ENCODE results near the gene PI4K2B. TPM values are rescaled to one million over a fixed set of nuclear protein-coding genes. Genes with fewer than 3 reads are reported as not detected.
"Not testable (repeated sequence)": the region's sequence is repeated elsewhere in the genome, so short reads cannot be mapped to it uniquely, and the experiment has no call there.

Gene PI4K2B
- total RNA-seq, 1 experiment from 2014 or later: 22.2 TPM

DNA sequence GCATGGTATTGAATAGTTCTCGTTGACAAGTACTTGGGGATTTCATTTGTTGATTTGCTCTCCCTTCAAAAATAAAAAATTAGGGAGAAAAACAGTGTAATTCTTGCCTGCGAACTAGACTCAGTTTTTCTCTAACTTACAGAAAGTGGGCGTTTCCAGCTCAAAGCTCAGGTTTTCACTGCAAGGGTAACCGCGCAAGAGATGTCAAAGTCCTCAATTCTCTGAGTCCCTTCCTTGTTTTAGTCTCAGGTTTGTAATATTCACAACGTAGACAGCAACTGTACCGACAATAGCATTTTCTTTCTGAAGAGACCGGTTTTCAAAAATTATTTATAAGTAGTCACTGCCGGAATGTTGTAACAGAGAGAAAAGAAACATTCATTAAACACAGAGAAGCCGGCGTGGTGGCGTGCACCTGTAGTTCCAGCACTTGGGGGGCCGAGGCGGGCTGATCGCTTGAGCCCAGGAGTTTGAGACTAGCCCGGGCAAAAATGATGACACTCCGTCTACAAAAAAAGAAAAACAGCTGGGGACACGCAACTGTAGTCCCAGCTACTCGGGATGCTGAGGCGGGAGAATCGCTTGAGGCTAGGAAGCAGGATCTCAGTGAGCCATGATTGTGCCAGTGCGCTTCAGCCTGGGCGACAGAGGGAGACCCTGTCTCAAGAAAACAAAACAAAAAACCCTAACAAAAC lies 79.5 kb downstream of the PI4K2B start:
- DNase-seq: no peak
- H3K27me3 ChIP-seq: no peaks in the 10 kb centered on the region
- H3K4me3 ChIP-seq: peak overlapping the region; percentile 86
- no peaks in the 10 kb centered on the region for H3K36me3 ChIP-seq
- H3K9me3 ChIP-seq: no peaks in the 10 kb centered on the region

DNA sequence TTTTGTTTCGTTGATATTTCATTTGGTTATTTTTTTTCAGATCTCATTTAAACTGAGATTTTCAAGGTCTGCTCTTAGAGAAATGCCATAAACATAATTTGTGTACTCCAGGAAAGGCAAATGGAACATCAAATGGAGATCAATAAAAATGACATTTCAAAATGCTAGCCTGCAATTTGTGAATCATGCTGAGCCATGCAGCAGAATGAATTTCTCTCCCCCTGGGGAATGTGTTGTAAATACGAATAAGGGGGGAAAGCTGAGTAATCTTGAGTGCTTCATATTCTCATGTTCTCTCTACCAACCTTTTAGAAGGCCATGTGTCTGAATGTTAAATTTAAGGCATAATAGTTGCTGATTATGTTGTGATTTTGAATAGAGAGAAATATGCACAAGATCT lies 86.5 kb downstream of the PI4K2B start:
- H3K4me3 ChIP-seq: no peak overlapping the region
- no peaks in the 10 kb centered on the region for H3K27me3 ChIP-seq
- H3K9me3 ChIP-seq: no peaks in the 10 kb centered on the region
- no peaks in the 10 kb centered on the region for H3K36me3 ChIP-seq
- no peak for DNase-seq

- no peak for DNase-seq
- Histone ChIP-seq H3K9me3 (no peaks in the 10 kb centered on the region), H3K4me3 (no peak overlapping the region), H3K27me3 (no peaks in the 10 kb centered on the region), H3K36me3 (no peaks in the 10 kb centered on the region)
Observed at GRCh38 chr4:25320773-25321172, 86.9 kb downstream of the PI4K2B start.

DNA sequence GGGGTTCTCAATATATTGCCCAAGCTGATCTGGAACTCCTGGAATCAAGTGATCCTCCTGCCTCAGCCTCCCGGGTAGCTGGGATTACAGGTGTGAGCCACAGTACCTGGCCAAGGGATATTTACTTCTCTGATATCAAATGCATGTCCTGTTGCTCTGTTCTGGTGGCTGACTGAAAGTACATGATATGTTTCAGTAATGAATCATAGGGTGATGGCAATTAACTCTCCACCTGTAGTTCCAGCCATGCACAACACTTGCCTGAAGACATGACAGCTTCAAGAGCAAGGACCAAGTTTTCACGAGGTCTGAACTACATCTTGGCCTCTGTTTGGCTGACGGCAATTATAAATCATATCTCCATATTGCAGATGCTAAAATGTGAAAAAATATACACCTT lies 87.9 kb downstream of the PI4K2B start:
- H3K36me3 ChIP-seq: no peaks in the 10 kb centered on the region
- no peak overlapping the region for H3K4me3 ChIP-seq
- no peak for DNase-seq
- no peaks in the 10 kb centered on the region for H3K27me3 ChIP-seq
- H3K9me3 ChIP-seq: no peaks in the 10 kb centered on the region

DNA sequence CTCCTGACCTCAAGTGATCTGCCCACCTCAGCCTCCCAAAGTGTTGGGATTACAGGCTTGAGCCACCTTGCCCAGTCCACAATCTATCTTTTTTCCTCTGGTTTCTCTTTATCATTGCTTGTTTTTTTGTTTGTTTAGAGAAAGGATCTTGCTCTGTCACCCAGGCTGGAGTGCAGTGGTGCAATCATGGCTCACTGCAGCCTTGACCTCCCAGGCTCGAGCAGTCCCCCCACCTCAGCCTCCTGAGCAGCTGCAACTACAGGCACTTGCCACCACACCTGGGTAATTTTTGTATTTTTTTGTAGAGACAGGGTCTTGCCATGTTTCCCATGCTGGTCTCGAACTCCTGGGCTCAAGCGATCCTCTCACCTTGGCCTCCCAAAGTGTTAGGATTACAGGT lies 94.6 kb downstream of the PI4K2B start:
- H3K27me3 ChIP-seq, H3K4me3 ChIP-seq, H3K36me3 ChIP-seq, H3K9me3 ChIP-seq, DNase-seq: not testable (repeated sequence)

Other genes with a start within 250 kb of the PI4K2B start
- 0.10 and 0.30 TPM in 2 replicates for gene LGI2, start 203.1 kb upstream of the PI4K2B start, total RNA-seq (2014; rRNA removed; shearing (Covaris generic); ENCODE audit: low replicate concordance)
- 3.0 and 3.6 TPM in 2 replicates for gene SEPSECS, start 73.6 kb upstream of the PI4K2B start, total RNA-seq (2014; rRNA removed; shearing (Covaris generic); ENCODE audit: low replicate concordance)
- 6.7 and 10.9 TPM in 2 replicates for gene ZCCHC4, start 78.7 kb downstream of the PI4K2B start, total RNA-seq (2014; rRNA removed; shearing (Covaris generic); ENCODE audit: low replicate concordance)
- 13.4 and 15.0 TPM in 2 replicates for gene ANAPC4, start 143.2 kb downstream of the PI4K2B start, total RNA-seq (2014; rRNA removed; shearing (Covaris generic); ENCODE audit: low replicate concordance)

Measured in MG63 (cell line).